Tibial artery (tissue), 4 donors: ENCODE results near the gene TTC31.
A peak's percentile ranks its signal among the peaks of the same experiment; 100 is the strongest.
"Not testable (repeated sequence)": the region's sequence is repeated elsewhere in the genome, so short reads cannot be mapped to it uniquely, and the experiment has no call there.

Experiments
- DNase-seq, 2 donors: peaks; one replicate each; pipeline ENCODE4 v3.0.0-alpha.2; 2019
- H3K27ac ChIP-seq, 2 donors: fragments of 200-600 bp; sonication (generic) in 1 of 2; 1 replicate in 1 of 2; 2 replicates in 1 of 2; pipeline ENCODE4 v1.5.1; 2018 to 2019; ENCODE audit warnings: mild to moderate bottlenecking in 1 of 2
- H3K27me3 ChIP-seq, 2 donors: fragments of 200-600 bp; sonication (generic) in 1 of 2; one replicate each; pipeline versions ENCODE4 v1.5.1 to v1.6.0; 2016 to 2019
- H3K36me3 ChIP-seq, 3 donors: fragments of 200-600 bp; sonication (generic) in 2 of 3; one replicate each; pipeline ENCODE4 v1.5.1; 2016 to 2019; ENCODE audit warnings: mild to moderate bottlenecking in 2 of 3
- H3K4me1 ChIP-seq, 4 donors: fragments of 200-600 bp; sonication (generic) in 2 of 4; 1 replicate in 3 of 4; 2 replicates in 1 of 4; pipeline ENCODE4 v1.5.1; 2016 to 2019
- H3K4me3 ChIP-seq, 2 donors: fragments of 200-600 bp; sonication (generic) in 1 of 2; 1 replicate in 1 of 2; 2 replicates in 1 of 2; pipeline ENCODE4 v1.5.1; 2018 to 2019; ENCODE audit warnings: mild to moderate bottlenecking in 2 of 2
- H3K9me3 ChIP-seq, 3 donors: fragments of 200-600 bp; sonication (generic) in 1 of 3; one replicate each; pipeline ENCODE4 v1.5.1; 2016 to 2019
- intact Hi-C: fragments of 100-400 bp; cut with DNase I; formaldehyde crosslinking; loops from one replicate; pipeline ENCODE4 v1.15.0; 2023; ENCODE audit warnings: low total_unique reads
- TF ChIP-seq, protein P1 (sequence below), 2 experiments: fragments of 200-600 bp in 1 of 2; fragments of 450-650 bp in 1 of 2; IDR thresholded peaks; one replicate each; pipeline ENCODE4 v1.5.1; 2017 to 2019; ENCODE audit warnings: antibody characterized with exemption in 2 of 2, mild to moderate bottlenecking in 1 of 2, moderate library complexity in 1 of 2

The TTC31 gene

DNA sequence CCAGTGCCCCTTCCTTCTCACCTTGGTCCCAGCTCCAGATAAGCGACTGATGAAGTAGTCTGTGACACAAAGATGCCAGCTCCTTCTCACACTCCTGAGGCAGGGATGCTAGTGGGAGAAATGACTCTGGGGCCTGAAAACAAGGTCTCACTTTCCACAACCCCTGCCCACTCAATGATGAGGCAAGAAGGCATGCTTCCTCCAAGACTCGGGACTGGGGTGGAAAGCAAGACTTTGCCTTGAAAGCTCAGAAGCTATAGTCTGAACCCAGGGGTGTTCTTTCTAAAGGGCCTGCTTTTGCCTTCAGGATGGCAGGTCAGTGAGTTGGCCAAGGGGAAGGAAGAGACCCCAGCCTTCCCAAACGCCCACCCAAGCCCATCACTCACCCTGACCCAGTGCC lies 1.4 kb upstream of the TTC31 start:
- peaks cover 10 to 50% (median 26%) of the 10 kb centered on the region in 3 donors for H3K36me3 ChIP-seq
- DNase-seq: no peak
- intact Hi-C loops: loop anchor here (5.0 kb wide), 1 partner anchor 46 kb away; the partner anchor contains the start of genes AUP1, DQX1 and HTRA2
- H3K27me3 ChIP-seq: no peaks in the 10 kb centered on the region
- H3K9me3 ChIP-seq: no peaks in the 10 kb centered on the region
- TF ChIP-seq, protein P1, sequence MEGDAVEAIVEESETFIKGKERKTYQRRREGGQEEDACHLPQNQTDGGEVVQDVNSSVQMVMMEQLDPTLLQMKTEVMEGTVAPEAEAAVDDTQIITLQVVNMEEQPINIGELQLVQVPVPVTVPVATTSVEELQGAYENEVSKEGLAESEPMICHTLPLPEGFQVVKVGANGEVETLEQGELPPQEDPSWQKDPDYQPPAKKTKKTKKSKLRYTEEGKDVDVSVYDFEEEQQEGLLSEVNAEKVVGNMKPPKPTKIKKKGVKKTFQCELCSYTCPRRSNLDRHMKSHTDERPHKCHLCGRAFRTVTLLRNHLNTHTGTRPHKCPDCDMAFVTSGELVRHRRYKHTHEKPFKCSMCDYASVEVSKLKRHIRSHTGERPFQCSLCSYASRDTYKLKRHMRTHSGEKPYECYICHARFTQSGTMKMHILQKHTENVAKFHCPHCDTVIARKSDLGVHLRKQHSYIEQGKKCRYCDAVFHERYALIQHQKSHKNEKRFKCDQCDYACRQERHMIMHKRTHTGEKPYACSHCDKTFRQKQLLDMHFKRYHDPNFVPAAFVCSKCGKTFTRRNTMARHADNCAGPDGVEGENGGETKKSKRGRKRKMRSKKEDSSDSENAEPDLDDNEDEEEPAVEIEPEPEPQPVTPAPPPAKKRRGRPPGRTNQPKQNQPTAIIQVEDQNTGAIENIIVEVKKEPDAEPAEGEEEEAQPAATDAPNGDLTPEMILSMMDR (IDR thresholded peaks at IDR 0.05): no peak
- peak overlapping the region; percentile 84 to 86 for H3K4me3 ChIP-seq
- peaks cover 0 to 35% (median 26%) of the 10 kb centered on the region in 4 donors for H3K4me1 ChIP-seq
- H3K27ac ChIP-seq: peak overlapping the region; percentile 83 to 95

DNA sequence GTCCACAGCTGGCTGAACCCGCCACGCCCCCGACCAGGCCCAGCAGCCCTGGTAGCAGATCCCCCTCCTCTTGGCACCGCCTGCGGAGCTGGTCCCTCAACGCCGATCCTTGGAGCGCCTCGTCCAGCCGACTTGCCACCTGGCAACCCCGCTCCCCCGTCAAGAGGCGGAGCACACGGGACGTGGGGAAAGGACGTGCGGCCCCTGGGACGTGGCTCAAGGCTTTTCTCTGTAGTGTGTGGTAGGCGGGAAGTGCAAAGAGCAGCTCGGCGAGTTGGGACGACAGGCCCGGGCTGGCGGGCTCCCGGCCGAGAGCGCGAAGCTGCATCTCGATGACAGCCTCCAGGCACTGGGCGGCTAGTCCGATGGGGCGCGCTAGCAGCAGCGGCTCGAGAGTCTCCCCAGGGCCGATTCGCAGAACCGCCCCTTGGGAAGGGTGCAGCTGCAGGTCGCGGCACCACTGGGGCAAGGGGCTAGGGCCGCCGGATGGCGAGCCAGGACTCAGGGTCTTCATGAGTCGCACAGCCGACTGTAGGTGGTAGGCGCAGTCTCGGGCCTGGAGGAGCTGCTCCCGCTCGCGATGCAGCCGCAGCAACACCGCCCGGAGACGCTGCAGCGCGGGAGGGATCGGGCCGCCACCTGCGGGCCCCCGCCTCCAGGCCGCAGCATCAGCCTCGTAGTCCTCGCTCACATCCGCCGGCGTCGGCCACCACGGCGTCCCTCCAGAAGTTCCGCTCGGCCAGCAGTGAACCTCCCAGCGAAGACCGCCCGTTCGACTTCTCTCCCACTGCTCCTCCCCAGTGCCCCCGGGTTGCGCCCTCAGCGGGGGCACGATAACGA lies 700 bp upstream of the TTC31 start:
- peak; percentile 67 for DNase-seq
- peaks cover 17 to 53% (median 26%) of the 10 kb centered on the region in 3 donors for H3K36me3 ChIP-seq
- peak overlapping the region; percentile 84 to 86 for H3K4me3 ChIP-seq
- no peaks in the 10 kb centered on the region for H3K27me3 ChIP-seq
- TF ChIP-seq, protein P1 (IDR thresholded peaks at IDR 0.05): no peak
- H3K4me1 ChIP-seq: peaks cover 0 to 35% (median 26%) of the 10 kb centered on the region in 4 donors
- intact Hi-C loops: loop anchor here (2.0 to 5.0 kb wide), 2 partner anchors 27 to 45 kb away; partner anchors contain the start of genes AUP1, DQX1, HTRA2 and INO80B
- H3K9me3 ChIP-seq: no peaks in the 10 kb centered on the region
- H3K27ac ChIP-seq: peak overlapping the region; percentile 83 to 95

DNA sequence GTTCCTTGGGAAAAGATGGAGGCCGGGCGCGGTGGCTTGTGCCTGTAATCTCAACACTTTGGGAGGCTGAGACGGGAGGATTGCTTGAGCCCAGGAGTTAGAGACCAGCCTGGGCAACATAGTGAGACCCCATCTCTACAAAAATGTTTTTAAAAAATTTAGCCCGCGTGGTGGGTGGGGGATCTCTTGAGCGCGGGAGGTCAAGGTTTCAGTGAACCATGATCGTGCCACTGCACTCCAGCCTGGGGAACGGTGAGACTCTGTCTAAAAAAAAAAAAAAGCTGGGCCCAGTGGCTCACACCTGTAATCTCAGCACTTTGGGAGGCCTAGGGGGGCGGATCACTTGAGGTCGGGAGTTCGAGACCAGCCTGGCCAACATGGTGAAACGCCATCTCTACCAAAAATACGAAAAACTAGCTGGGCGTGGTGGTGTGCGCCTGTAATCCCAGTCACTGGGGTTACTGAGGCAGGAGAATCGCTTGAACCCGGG lies 839 bp downstream of the TTC31 start:
- intact Hi-C loops: loop anchor here (1.0 to 5.0 kb wide), 3 partner anchors 29 to 104 kb away; partner anchors contain the start of genes AUP1, DQX1, HTRA2 and INO80B
- H3K36me3 ChIP-seq: peaks cover 17 to 50% (median 18%) of the 10 kb centered on the region in 3 donors
- H3K9me3 ChIP-seq, H3K27me3 ChIP-seq, DNase-seq: not testable (repeated sequence)
- H3K4me3 ChIP-seq: peak overlapping the region; percentile 84 to 86
- H3K27ac ChIP-seq: peak overlapping the region; percentile 83 to 95
- peaks cover 0 to 35% (median 26%) of the 10 kb centered on the region in 4 donors for H3K4me1 ChIP-seq

DNA sequence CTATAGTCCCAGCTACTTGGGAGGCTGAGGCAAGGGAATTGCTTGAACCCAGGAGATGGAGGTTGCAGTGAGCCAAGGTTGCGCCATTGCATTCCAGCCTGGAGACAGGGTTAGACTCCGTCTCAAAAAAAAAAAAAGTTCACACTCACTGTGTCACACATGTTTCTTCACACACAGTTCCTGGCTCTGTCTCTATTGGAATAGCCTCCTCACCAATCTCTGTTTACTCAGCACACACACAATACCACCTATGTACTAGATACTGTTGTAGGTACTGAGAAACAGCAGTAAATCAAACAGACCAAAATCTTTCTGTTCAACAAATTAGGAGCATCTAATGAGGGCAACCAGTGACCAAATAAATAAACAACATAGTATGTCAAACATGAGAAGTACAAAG lies 3.3 kb downstream of the TTC31 start:
- no peaks in the 10 kb centered on the region for H3K27me3 ChIP-seq
- H3K27ac ChIP-seq: no peak overlapping the region
- TF ChIP-seq, protein P1 (IDR thresholded peaks at IDR 0.05): no peak
- peaks cover 17 to 51% (median 31%) of the 10 kb centered on the region in 3 donors for H3K36me3 ChIP-seq
- intact Hi-C loops: no loop called here
- H3K9me3 ChIP-seq: no peaks in the 10 kb centered on the region
- H3K4me1 ChIP-seq: peaks cover 0 to 21% (median 18%) of the 10 kb centered on the region in 4 donors
- DNase-seq: no peak
- H3K4me3 ChIP-seq: no peak overlapping the region

DNA sequence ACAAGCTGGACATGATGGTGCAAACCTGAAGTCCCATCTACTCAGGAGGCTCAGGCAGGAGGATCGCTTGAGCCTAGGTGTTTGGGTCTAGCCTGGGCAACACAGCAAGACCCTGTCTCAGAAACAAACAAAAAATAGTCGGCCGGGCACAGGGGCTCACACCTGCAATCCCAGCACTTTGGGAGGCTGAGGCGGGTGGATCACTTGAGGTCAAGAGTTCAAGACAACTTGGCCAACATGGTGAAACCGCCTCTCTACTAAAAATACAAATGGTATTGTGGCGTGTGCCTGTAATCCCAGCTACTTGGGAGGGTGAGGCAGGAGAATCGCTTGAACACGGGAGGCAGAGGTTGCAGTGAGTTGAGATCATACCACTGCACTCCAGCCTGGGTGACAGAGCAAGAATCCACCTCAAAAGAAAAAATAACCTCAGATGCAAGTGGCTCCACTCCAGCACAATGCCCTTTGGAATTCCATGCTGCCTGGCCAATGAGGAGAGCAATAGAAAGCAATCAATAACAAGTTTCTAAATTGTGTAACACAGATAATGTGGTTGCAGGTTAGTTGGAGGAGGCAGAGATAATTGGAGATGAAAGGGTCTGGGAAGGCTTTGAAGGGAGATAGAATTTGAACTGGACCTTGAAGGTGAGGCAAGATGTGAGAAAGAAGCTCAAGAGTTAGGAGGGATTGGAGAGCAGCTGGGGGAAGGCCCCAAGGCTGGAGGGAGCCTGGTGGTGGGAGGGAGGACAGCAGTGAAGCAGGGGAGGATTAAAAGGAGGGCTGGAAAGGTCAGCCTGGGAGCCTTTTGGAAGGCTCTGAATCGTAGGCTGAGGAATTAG lies 6.0 kb downstream of the TTC31 start:
- Histone ChIP-seq H3K4me1 (peaks cover 0 to 3% (median 1%) of the 10 kb centered on the region in 4 donors), H3K9me3 (no peaks in the 10 kb centered on the region), H3K27ac (no peak overlapping the region), H3K36me3 (peaks cover 38 to 73% (median 58%) of the 10 kb centered on the region in 3 donors), H3K27me3 (no peaks in the 10 kb centered on the region), H3K4me3 (no peak overlapping the region)
- intact Hi-C loops: no loop called here
- TF ChIP-seq, protein P1 (IDR thresholded peaks at IDR 0.05): no peak
- DNase-seq: no peak
